Spleen (tissue), 11 donors: ENCODE measurements around the gene ZBTB34. TPM values are rescaled to one million over a fixed set of nuclear protein-coding genes. Genes with fewer than 3 reads are reported as not detected.

Source experiments
- DNase-seq: peaks from one replicate; pipeline ENCODE4 v3.0.0-alpha.2; 2020
- H3K27ac ChIP-seq, 8 donors: fragments of 200-600 bp; sonication (generic) in 7 of 8; 1 replicate in 4 of 8; 2 replicates in 4 of 8; pipeline versions ENCODE4 v1.5.0 to v1.8.0; 2016 to 2021; ENCODE audit warnings: inconsistent platforms in 4 of 8, mild to moderate bottlenecking in 4 of 8, moderate library complexity in 1 of 8
- H3K27me3 ChIP-seq, 7 donors: fragments of 200-600 bp; sonication (generic) in 6 of 7; replicated peaks in 1 of 7; 1 replicate in 4 of 7; 2 replicates in 3 of 7; pipeline versions ENCODE4 v1.5.0 to v1.8.0; 2016 to 2021; ENCODE audit warnings: inconsistent platforms in 3 of 7, mild to moderate bottlenecking in 1 of 7
- H3K36me3 ChIP-seq, 6 donors: fragments of 200-600 bp; sonication (generic) in 5 of 6; 1 replicate in 4 of 6; 2 replicates in 2 of 6; pipeline versions ENCODE4 v1.5.0 to v1.8.0; 2016 to 2021; ENCODE audit warnings: inconsistent platforms in 2 of 6
- H3K4me1 ChIP-seq, 6 donors: fragments of 200-600 bp; sonication (generic) in 5 of 6; 1 replicate in 3 of 6; 2 replicates in 3 of 6; pipeline versions ENCODE4 v1.5.0 to v1.8.0; 2016 to 2021; ENCODE audit warnings: inconsistent platforms in 3 of 6
- H3K4me3 ChIP-seq, 8 donors: fragments of 200-600 bp; sonication (generic) in 7 of 8; 1 replicate in 4 of 8; 2 replicates in 4 of 8; pipeline versions ENCODE4 v1.5.0 to v1.8.0; 2016 to 2021; ENCODE audit warnings: inconsistent platforms in 4 of 8, mild to moderate bottlenecking in 4 of 8, moderate library complexity in 2 of 8
- H3K9me3 ChIP-seq, 8 donors: fragments of 200-600 bp; sonication (generic) in 7 of 8; 1 replicate in 4 of 8; 2 replicates in 4 of 8; pipeline versions ENCODE4 v1.5.0 to v1.8.0; 2016 to 2021; ENCODE audit warnings: inconsistent platforms in 4 of 8
- POLR2A ChIP-seq, 3 donors: fragments of 450-650 bp; IDR thresholded peaks; one replicate each; pipeline ENCODE4 v1.5.1; 2017; ENCODE audit warnings: antibody characterized with exemption in 3 of 3, mild to moderate bottlenecking in 1 of 3
- POLR2AphosphoS5 ChIP-seq, 3 donors: sonication (generic); formaldehyde crosslinking; IDR thresholded peaks; one replicate each; pipeline ENCODE4 v1.5.1; 2017; ENCODE audit warnings: antibody characterized with exemption in 3 of 3
- WGBS, 5 donors: extraction: QIAGEN DNeasy Blood & Tissue Kit in 3 of 5; methylation state at CpG; one replicate each; pipeline versions ENCODE4 v1.1.5 to v1.1.7; 2013 to 2018; 5-methylcytosine and 5-hydroxymethylcytosine counted together
- intact Hi-C: fragments of 100-400 bp; cut with DNase I; formaldehyde crosslinking; loops from one replicate; pipeline ENCODE4 v1.15.0; 2023; ENCODE audit warnings: low total_unique reads
- polyA plus RNA-seq, 3 donors: library from polyadenylated mRNA; stranded (reverse); fragments of 200-250 nt; gene quantifications; one replicate each; pipeline ENCODE4 v1.2.1, GENCODE V29; 2013
- total RNA-seq, 7 donors: library from RNA; depleted of rRNA in 3 of 7; stranded (reverse); fragments of >200 nt in 3 of 7; fragmentation: NEBNext Ultra II Directional in 4 of 7; extraction: Animal tissue kit (Norgen Biotek cat#: 25700) in 4 of 7; gene quantifications; one replicate each; pipeline versions ENCODE4 v1.1.0 to v1.2.1, GENCODE V29; 2016 to 2021
- TF ChIP-seq, protein P1 (sequence below), 11 experiments: fragments of 200-600 bp in 7 of 11; fragments of 450-650 bp in 4 of 11; sonication (generic) in 4 of 11; IDR thresholded peaks in 8 of 11; conservative IDR thresholded peaks in 3 of 11; 1 replicate in 7 of 11; 2 replicates in 4 of 11; pipeline versions ENCODE4 v1.4.0 to v1.8.0; 2016 to 2021; ENCODE audit warnings: antibody characterized with exemption in 11 of 11, inconsistent platforms in 4 of 11, mild to moderate bottlenecking in 1 of 11
- donor health status: healthy with polysubstance abuse.
- donor health status: DM: no; HTN: no; CAD: no; lungs with moderate emphysema.
- donor health status: DM: no; HTN: no; CAD: no.
- donor health status: Bipolar disorder and iron deficiency.
- donor health status: healthy.
- donor health status: DM: no; HTN: no; CAD: no.
- donor health status: DM: yes; HTN: yes; CAD: no.

The ZBTB34 gene
- total and polyA plus RNA-seq, 10 donors: 2.1 to 28.9 (median 15.1) TPM

DNA sequence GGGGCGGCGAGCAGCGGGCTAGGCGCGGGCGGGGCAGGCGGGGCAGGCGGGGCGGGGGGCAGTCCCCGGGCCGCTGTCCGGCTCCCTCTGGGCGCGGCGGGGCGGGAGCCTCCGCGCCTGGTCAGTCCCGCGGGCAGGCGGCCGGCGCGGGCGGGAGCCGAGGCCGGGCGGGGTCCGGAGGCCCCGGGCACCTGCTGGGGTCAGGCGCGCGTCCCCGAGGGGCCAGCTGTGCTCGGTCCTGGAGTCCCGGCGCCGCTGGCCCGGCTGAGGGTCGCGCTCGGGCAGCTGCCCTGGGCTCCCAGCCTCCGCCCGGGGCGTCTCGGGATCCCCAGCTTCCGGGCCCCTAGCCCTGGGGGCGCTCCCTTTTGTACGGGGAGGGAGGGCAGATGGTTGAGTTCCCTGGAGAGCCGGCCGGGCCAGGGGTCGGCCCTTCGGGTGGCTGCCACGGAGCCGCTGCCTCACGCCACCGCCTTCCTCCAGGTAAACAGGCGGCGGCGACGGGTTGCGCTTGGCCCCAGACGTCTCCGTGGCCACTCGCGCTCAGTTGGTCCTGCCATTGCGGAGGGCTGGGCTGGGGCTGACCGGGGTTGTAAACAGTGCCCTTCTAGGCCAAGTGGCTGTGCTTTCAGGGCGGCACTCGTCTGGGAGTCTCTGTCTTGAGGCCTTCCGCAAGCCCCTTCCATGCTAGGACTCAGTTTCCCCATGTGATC lies 473 bp downstream of the ZBTB34 start:
- TF ChIP-seq, protein P1, sequence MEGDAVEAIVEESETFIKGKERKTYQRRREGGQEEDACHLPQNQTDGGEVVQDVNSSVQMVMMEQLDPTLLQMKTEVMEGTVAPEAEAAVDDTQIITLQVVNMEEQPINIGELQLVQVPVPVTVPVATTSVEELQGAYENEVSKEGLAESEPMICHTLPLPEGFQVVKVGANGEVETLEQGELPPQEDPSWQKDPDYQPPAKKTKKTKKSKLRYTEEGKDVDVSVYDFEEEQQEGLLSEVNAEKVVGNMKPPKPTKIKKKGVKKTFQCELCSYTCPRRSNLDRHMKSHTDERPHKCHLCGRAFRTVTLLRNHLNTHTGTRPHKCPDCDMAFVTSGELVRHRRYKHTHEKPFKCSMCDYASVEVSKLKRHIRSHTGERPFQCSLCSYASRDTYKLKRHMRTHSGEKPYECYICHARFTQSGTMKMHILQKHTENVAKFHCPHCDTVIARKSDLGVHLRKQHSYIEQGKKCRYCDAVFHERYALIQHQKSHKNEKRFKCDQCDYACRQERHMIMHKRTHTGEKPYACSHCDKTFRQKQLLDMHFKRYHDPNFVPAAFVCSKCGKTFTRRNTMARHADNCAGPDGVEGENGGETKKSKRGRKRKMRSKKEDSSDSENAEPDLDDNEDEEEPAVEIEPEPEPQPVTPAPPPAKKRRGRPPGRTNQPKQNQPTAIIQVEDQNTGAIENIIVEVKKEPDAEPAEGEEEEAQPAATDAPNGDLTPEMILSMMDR (IDR thresholded peaks at IDR 0.05 in 8 of 11, conservative IDR thresholded peaks at IDR 0.05 in 3 of 11): no peak
- peak in 1 of 3 donors; percentile 37 for TF ChIP-seq POLR2AphosphoS5 (IDR thresholded peaks at IDR 0.05)
- TF ChIP-seq POLR2A (IDR thresholded peaks at IDR 0.05): no peak
- intact Hi-C loops: no loop called here
- H3K4me3 ChIP-seq: peak overlapping the region; percentile 72 to 91 (median 80)
- peaks cover 24 to 60% (median 41%) of the 10 kb centered on the region in 6 donors for H3K4me1 ChIP-seq
- no peaks in the 10 kb centered on the region for H3K9me3 ChIP-seq
- H3K27ac ChIP-seq: peak overlapping the region; percentile 69 to 98 (median 96)
- peak; percentile 87 for DNase-seq
- WGBS, 5 donors: 0 to 3% (median 1%) methylated on average over 26 to 71 of the region's 71 CpGs; no CpG with 5 or more reads in 1 of the 5 donors
- peaks cover 0 to under 1% (median 0%) of the 10 kb centered on the region in 7 donors for H3K27me3 ChIP-seq
- peaks cover 0 to 26% (median 2%) of the 10 kb centered on the region in 6 donors for H3K36me3 ChIP-seq

DNA sequence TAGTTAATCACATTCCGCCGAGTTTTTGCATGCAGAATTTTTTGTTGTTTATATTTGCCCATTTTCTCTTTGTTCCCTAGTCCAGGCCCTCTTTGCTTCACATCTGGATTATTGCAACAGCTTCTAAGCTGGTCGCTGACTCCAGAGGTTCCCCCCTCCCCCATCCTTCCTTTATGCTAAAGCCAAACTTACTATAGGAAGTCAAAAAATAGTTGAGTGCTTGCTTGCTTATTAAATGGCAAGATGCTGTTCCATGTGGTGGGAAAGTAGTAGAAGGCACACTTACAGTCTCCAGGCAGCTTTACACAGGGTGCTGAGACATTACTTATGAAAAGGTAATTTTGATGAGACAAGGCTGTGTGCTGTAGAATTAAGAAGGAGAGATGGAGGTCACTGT lies 1.3 kb downstream of the ZBTB34 start:
- peaks cover 0 to 33% (median 2%) of the 10 kb centered on the region in 6 donors for H3K36me3 ChIP-seq
- 12 to 16% (median 16%) methylated on average over 3 of the region's 3 CpGs for WGBS, 5 donors
- intact Hi-C loops: no loop called here
- no peak for DNase-seq
- TF ChIP-seq POLR2A (IDR thresholded peaks at IDR 0.05): no peak
- no peak for TF ChIP-seq POLR2AphosphoS5 (IDR thresholded peaks at IDR 0.05)
- TF ChIP-seq, protein P1 (IDR thresholded peaks at IDR 0.05 in 8 of 11, conservative IDR thresholded peaks at IDR 0.05 in 3 of 11): no peak
- H3K27ac ChIP-seq: peak overlapping the region; percentile 69 to 98 (median 96)
- peaks cover 24 to 68% (median 41%) of the 10 kb centered on the region in 6 donors for H3K4me1 ChIP-seq
- no peaks in the 10 kb centered on the region for H3K27me3 ChIP-seq
- H3K9me3 ChIP-seq: no peaks in the 10 kb centered on the region
- peak overlapping the region; percentile 72 to 91 (median 80) for H3K4me3 ChIP-seq

DNA sequence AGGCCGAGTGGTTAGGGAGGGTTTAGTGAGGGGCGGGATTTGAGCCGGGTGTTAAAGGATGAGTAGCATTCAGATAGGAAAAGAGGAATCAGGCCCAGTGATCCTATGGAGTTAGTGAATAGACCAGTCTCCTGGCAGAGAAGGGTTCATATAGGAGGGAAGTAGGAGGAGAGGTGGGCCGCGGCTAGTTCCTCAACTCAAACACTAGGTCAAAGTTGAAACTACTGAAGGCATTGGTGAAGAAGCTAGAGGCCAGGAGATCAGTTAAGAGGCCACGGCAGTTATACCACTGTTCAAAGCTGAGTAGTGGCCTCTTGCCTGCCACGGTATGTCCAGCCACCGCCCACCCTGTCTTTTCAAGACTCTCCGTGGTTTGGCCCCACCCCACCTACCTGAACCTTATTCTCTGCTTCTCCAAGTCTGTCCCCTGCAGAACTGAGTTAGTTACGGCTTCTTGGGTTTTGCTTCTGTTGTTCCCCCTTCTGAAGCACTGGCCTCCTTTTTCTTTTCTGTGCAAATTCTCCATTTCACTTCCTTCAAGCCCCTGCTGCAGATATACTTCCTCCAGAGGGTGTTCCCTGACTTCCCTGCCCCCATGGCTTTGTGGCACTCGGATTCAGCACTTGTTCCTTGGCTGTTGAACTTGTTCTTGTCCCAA lies 1.8 kb downstream of the ZBTB34 start:
- peak; percentile 72 for DNase-seq
- WGBS, 5 donors: 16 to 24% (median 18%) methylated on average over 11 of the region's 11 CpGs
- intact Hi-C loops: no loop called here
- Histone ChIP-seq H3K9me3 (no peaks in the 10 kb centered on the region), H3K4me1 (peaks cover 24 to 72% (median 41%) of the 10 kb centered on the region in 6 donors), H3K27me3 (no peaks in the 10 kb centered on the region), H3K4me3 (peak overlapping the region; percentile 4 to 91 (median 80)), H3K36me3 (peaks cover 0 to 38% (median 2%) of the 10 kb centered on the region in 6 donors), H3K27ac (peak overlapping the region; percentile 69 to 98 (median 96))
- no peak for TF ChIP-seq POLR2AphosphoS5 (IDR thresholded peaks at IDR 0.05)
- TF ChIP-seq, protein P1 (IDR thresholded peaks at IDR 0.05 in 8 of 11, conservative IDR thresholded peaks at IDR 0.05 in 3 of 11): no peak
- TF ChIP-seq POLR2A (IDR thresholded peaks at IDR 0.05): no peak

GRCh38 chr9:126864771-126865170 lies 4.3 kb downstream of the ZBTB34 start:
- H3K4me1 ChIP-seq: peaks cover 24 to 89% (median 43%) of the 10 kb centered on the region in 6 donors
- TF ChIP-seq, protein P1 (IDR thresholded peaks at IDR 0.05 in 8 of 11, conservative IDR thresholded peaks at IDR 0.05 in 3 of 11): no peak
- TF ChIP-seq POLR2AphosphoS5 (IDR thresholded peaks at IDR 0.05): no peak
- no peak for TF ChIP-seq POLR2A (IDR thresholded peaks at IDR 0.05)
- intact Hi-C loops: no loop called here

More at GRCh38 chr9:126864771-126865170, 4.3 kb downstream of the ZBTB34 start:
- H3K4me3 ChIP-seq: no peak overlapping the region
- H3K36me3 ChIP-seq: peaks cover 0 to 56% (median 6%) of the 10 kb centered on the region in 6 donors
- no peak overlapping the region for H3K27ac ChIP-seq
- no peaks in the 10 kb centered on the region for H3K9me3 ChIP-seq
- no peaks in the 10 kb centered on the region for H3K27me3 ChIP-seq
- DNase-seq: no peak
- WGBS, 5 donors: 72 to 88% (median 76%) methylated on average over 2 of the region's 2 CpGs
